ENCODE data around the gene GREM1. TPM values are rescaled to one million over a fixed set of nuclear protein-coding genes. Genes with fewer than 3 reads are reported as not detected.

The GREM1 gene
- total RNA-seq, 6 donors from 2014 or later = under 0.01 to 3.9 (median 0.97) TPM; not detected in 2

- 72 to 90% methylated on average over 3 of the region's 3 CpGs for WGBS, 2 donors
- no peaks in the 10 kb centered on the region for H3K27me3 ChIP-seq
- TF ChIP-seq EP300 (IDR thresholded peaks at IDR 0.05) (no peak), POLR2AphosphoS5 (IDR thresholded peaks at IDR 0.05) (no peak), POLR2A (IDR thresholded peaks at IDR 0.05) (no peak), CTCF (IDR thresholded peaks at IDR 0.05) (no peak)
- no peaks in the 10 kb centered on the region for H3K4me1 ChIP-seq
- peaks cover 0 to under 1% (median 0%) of the 10 kb centered on the region in 4 donors for H3K9me3 ChIP-seq
- ATAC-seq (ENCODE audit: low FRiP score in 2 of 2) (no peak), DNase-seq (no peak)
- H3K36me3 ChIP-seq = no peaks in the 10 kb centered on the region
- H3K4me3 ChIP-seq = no peak overlapping the region
- H3K27ac ChIP-seq = no peak overlapping the region
Observed at GRCh38 chr15:32733281-32733680, 15.5 kb downstream of the GREM1 start.

GRCh38 chr15:32735989-32736700 is 18.3 kb downstream of the GREM1 start:
- no peak for DNase-seq
- WGBS, 2 donors = 73 to 93% methylated on average over 2 of the region's 2 CpGs

GRCh38 chr15:32736701-32737061 is 18.9 kb downstream of the GREM1 start:
- ATAC-seq (ENCODE audit: low FRiP score in 2 of 2) = no peak
- Histone ChIP-seq H3K27me3 (no peaks in the 10 kb centered on the region), H3K27ac (no peak overlapping the region), H3K9me3 (peaks cover 0 to 6% (median 0%) of the 10 kb centered on the region in 4 donors), H3K4me3 (no peak overlapping the region), H3K36me3 (no peaks in the 10 kb centered on the region), H3K4me1 (no peaks in the 10 kb centered on the region)
- no peak for DNase-seq
- 97 to 100% methylated on average over 2 of the region's 2 CpGs for WGBS, 2 donors
- TF ChIP-seq CTCF (IDR thresholded peaks at IDR 0.05) = no peak

More at GRCh38 chr15:32735989-32736700, 18.3 kb downstream of the GREM1 start:
- no peaks in the 10 kb centered on the region for H3K4me1 ChIP-seq
- TF ChIP-seq EP300 (IDR thresholded peaks at IDR 0.05) = no peak
- no peak for TF ChIP-seq POLR2AphosphoS5 (IDR thresholded peaks at IDR 0.05)
- H3K36me3 ChIP-seq = no peaks in the 10 kb centered on the region
- H3K4me3 ChIP-seq = no peak overlapping the region
- no peaks in the 10 kb centered on the region for H3K27me3 ChIP-seq
- H3K9me3 ChIP-seq = peaks cover 0 to 2% (median 0%) of the 10 kb centered on the region in 4 donors
- no peak overlapping the region for H3K27ac ChIP-seq
- ATAC-seq (ENCODE audit: low FRiP score in 2 of 2) = no peak

- TF ChIP-seq CTCF (IDR thresholded peaks at IDR 0.05) (no peak), POLR2AphosphoS5 (IDR thresholded peaks at IDR 0.05) (no peak), EP300 (IDR thresholded peaks at IDR 0.05) (no peak), POLR2A (IDR thresholded peaks at IDR 0.05) (no peak)
- H3K27me3 ChIP-seq = no peaks in the 10 kb centered on the region
- ATAC-seq (ENCODE audit: low FRiP score in 2 of 2) (no peak), DNase-seq (no peak)
- H3K4me1 ChIP-seq = no peaks in the 10 kb centered on the region
- H3K4me3 ChIP-seq = no peak overlapping the region
- no peaks in the 10 kb centered on the region for H3K36me3 ChIP-seq
- H3K27ac ChIP-seq = no peak overlapping the region
- WGBS, 2 donors = 91 to 96% methylated on average over 4 of the region's 4 CpGs
- H3K9me3 ChIP-seq = peaks cover 0 to 6% (median 0%) of the 10 kb centered on the region in 4 donors
Observed at GRCh38 chr15:32737304-32737703, 19.5 kb downstream of the GREM1 start.

GRCh38 chr15:32738666-32739065 is 20.9 kb downstream of the GREM1 start:
- WGBS, 2 donors = 89 to 95% methylated on average over 1 of the region's 1 CpG
- Histone ChIP-seq H3K27ac (no peak overlapping the region), H3K4me3 (no peak overlapping the region), H3K36me3 (no peaks in the 10 kb centered on the region), H3K4me1 (no peaks in the 10 kb centered on the region), H3K9me3 (peaks cover 0 to 6% (median 0%) of the 10 kb centered on the region in 4 donors), H3K27me3 (no peaks in the 10 kb centered on the region)
- ATAC-seq (ENCODE audit: low FRiP score in 2 of 2) = no peak
- TF ChIP-seq CTCF (IDR thresholded peaks at IDR 0.05) (no peak), EP300 (IDR thresholded peaks at IDR 0.05) (no peak), POLR2AphosphoS5 (IDR thresholded peaks at IDR 0.05) (no peak), POLR2A (IDR thresholded peaks at IDR 0.05) (no peak)
- no peak for DNase-seq

Measured in upper lobe of left lung (tissue), 6 donors.